Activated CD4-positive, alpha-beta T cell treated with anti-CD3 and anti-CD28 coated beads, Interleukin-2, Interleukin-4, amounts not matched to agents 100 ng/mL and 50 ng/mL, durations not matched to agents 16 hours and 8 hours (primary cell): ENCODE data around the gene RB1.
"Not testable (repeated sequence)": the region's sequence is repeated elsewhere in the genome, so short reads cannot be mapped to it uniquely, and the experiment has no call there.

ENCODE experiments used
- DNase-seq: peaks from one replicate; pipeline ENCODE4 v3.0.0-alpha.2; 2020; ENCODE audit warnings: low spot score

RB1 gene

DNA sequence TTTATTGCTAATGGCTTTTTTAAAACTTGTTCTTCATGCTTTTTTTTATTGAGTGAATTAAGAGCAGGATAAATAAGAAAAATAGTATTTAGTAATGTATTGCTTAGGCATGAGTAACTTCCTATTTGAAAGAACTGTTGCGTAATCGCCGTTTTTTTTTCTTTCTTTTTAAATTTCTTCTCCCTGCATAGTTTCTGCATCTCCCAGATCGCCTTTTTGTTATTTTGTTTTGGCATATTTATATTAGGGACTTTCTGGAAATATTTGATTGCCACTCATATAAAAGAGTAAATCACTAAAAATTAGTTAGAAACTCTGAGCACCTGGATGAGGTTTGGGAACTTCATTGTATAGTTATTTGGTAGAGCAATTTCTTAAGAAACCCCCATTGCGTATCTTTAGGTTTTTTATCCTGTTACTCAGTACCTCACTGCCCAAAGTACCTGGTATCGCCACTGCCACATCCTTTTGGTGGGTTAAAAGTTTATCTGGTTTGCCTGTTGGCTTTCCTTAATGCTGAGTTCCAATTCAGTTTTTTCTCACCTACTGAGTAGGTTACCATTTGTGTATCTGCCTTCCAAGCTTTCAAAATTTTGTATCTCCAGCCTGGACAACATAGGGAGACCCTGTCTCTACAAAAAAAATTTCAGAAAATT is 145.5 kb downstream of the RB1 start:
- no peak for DNase-seq

DNA sequence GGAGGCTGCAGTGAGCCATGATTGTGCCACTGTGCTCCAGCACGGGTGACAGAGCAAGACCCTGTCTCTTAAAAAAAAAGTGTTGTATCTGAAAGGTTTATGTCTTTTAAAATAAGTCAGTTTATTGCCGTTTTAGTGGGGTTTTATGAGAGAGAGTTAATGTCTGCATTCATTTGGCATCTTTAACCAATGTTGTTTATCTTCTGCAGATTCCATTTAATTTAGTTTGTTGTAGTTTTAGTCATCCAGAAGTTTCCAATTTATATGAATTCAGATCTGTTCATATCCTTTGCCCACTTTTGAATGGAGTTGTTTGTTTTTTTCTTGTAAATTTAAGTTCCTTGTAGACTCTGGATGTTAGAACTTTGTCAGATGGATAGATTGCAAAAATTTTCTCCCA is 146.1 kb downstream of the RB1 start:
- no peak for DNase-seq

DNA sequence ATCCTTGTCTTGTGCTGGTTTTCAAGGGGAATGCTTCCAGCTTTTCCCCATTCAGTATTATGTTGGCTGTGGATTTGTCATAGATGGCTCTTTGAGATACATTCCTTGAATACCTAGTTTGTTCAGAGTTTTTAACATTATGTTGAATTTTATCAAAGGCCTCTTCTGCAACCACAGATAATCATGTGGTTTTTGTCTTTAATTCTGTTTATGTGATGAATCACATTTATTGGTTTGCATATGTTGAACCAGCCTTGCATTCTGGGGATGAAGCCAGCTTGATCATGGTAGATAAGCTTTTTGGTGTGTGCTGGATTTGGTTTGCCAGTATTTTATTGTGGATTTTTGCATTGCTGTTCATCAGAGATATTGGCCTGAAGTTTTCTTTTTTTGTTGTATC is 147.6 kb downstream of the RB1 start:
- DNase-seq, result not testable (repeated sequence)

DNA sequence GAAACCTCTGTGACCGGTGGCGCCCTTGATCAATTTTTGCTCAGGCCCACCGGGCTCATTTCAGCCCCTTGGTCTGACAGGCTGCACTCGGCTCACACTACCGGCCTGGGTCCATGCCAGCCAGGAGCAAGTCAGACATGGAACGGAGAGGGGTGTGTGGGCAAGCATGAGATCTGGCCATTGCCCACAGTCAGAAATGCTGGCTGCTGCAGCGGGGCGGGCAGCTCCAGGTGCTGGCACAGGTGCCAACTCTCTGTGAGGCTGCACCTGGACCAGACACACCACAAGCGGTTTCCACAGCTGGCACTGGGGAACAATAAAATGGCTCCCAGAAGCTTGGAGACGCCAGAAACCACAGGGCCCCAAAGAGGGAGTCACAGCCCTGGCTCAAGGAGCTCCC is 153.0 kb downstream of the RB1 start:
- no peak for DNase-seq

DNA sequence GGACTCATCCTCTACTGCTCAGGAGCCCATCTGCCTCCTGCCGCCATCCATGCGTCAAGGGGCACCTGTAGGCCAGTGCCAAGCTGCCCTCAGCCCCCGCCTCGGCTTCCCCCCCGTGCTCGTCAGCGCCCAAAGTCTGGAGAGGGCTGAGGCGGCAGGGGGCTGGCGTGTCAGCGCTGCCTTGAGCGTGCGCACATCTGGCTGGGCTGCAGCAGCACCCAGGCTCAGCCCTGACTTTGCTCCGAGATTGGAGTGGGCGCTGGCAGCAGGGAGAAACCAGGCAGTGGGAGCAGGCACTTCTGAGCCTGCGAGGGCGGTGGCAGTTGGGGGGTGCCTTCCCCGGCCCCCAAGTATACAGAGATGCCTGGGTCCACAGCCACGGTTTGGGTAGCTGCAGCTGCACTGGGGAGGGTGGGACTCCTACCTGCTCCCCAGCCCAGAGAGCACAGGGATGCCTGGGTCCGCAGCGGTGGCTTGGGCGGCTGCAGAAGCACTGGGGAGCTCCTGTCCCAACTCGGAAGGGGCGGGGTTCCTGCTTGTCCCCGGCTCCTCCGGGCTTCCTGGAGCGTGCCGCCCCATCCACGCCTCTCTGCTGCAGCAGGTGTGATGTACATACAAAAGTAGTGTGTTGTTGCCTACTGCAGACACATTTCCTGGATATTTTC is 154.2 kb downstream of the RB1 start:
- DNase-seq, result no peak

DNA sequence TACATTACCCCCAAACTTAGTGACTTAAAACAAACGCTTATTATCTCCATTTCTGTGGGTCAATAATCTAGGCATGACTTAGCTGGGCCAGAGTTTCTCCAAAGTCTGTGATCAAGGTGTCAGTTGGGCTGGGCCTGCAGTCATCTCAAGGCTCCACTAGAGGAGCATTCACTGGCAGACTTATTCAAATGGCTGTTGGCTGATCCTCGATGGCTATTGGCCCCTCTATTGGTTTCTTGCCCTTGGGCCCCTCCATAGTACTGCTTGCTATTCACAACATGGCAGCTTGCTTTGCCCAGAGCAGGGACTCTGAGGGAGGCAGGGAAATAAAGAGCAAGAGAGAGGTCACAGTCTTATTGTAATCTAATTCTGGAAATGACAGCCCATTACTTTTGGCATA is 171.7 kb downstream of the RB1 start:
- no peak for DNase-seq

DNA sequence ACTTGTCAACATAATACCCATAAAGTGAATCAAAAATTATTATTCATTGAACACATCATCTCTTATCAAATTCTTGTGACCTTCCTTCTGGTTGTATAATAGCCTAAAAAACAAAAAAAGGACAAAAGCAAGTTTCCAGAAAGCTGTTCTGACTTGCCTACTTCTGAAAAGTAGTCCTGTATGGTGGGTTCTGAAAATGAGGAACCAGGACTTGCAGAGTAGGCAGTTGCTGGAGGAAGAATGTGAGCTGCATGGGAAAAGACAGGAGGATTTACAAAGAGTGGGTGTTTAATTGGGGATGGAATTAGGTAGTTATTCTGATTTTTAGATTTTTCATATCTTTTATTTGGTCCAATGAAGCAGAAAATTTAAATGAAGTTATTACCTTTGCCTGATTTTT is 172.7 kb downstream of the RB1 start:
- DNase-seq, result no peak

DNA sequence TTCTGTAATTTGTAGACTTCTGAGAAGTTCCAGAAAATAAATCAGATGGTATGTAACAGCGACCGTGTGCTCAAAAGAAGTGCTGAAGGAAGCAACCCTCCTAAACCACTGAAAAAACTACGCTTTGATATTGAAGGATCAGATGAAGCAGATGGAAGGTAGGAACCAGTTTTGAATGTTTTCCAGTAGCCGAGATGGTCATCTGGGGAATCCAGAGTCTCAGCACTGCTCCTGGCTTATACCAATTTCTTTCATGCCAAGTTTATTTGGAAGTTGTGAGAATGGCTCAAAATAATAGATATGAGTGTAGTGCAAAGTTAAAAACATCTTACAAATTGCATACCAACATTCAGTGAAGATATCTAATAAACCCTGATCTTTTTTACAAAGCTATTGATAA is 173.1 kb downstream of the RB1 start:
- DNase-seq, result no peak

DNA sequence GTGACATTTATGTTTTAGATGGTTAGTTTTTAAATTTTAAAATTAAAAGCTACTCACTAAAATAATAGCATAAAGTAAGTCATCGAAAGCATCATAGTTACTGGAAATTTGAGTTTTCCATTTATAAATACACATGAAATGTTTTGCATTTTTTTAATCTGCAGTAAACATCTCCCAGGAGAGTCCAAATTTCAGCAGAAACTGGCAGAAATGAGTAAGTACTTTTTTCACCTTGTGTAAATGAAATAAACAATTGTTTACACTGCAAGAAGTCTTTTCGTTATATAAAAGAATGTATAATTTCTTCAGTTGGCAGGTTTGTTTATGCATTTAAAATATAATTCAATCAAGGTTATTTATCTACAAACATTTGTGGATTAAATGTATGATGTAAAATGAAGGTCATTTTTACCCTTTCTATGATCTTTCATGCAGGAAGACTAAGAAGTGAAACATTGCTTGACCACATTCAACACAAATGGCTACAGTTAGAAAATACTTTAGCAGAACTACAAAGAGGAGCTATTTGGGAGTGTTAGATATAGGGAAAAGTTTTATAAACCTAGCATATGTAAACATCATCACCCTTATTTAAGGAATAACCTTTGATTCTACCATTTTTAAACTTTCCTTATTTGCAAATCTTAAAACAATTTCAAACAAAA is 173.8 kb downstream of the RB1 start:
- no peak for DNase-seq

DNA sequence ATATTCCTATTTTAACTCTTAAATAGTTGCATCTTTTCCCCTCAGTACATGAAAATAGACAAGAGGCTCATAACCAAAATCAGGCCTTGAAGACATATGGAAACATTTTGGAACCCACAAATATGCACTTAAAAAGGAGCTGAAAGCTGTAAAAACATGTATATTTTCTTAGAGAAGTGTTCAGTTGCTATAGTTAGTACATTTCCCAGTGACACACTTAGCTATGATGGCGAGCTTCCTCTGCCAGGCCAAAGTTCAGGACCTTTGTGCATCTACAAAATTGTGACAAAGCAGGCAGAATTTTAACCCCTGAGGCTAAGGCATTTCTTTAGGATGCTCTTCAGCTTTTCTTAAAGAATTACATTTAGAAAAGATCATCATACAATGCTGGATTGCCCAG is 174.8 kb downstream of the RB1 start:
- no peak for DNase-seq

DNA sequence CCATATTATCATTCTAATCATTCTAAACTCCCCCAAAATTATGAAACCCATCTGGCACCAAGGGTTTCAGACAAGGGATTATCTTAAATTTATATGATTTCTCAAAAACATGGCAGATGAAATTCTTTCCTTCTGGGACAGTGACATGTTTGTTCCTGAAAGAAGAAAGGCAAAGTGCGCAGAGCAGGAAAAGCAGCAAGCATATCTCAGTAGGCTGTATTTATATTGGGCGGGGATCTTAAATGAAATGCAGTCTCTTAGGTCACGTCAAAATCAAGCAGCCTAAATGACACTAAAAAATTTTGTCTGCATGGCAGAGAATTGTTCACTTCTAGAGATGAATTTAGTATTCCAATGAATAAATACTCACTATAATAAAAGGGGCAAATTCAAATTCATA is 180.0 kb downstream of the RB1 start:
- DNase-seq, result no peak

DNA sequence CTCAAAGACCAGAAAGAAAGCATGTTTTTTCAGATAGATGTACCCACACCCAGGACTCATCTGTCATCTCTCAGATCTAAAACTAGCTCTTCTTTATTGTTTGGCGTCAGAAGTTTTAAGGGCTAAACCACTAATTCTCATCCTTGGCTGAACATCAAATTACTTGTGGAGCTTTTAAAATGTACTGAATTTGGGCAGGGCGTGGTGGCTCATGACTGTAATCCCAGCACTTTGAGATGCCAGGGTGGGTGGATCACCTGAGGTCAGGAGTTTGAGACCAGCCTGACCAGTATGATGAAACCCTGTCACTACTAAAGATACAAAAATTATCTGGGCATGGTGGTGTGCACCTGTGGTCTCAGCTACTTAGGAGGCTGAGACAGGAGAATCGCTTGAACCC is 181.9 kb downstream of the RB1 start:
- DNase-seq, result no peak

DNA sequence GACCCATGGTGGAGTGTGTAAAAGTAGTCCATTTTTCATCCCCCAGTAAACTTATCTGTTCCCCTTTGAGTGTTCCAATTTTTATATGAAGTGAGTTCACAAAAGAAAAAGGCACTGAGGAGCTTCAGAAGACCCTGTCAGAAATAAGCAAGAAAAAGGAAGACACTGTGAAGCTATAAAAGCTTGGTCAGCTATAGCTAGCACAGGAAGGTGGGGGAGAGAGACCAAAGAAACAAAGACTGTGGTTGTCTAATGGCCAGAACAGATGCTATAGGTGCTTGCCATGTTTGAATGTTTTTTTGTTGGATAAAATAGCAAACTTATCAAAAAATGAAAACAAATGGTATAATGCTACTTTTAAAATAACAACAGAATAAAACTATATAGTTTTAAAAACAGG is 182.8 kb downstream of the RB1 start:
- no peak for DNase-seq

DNA sequence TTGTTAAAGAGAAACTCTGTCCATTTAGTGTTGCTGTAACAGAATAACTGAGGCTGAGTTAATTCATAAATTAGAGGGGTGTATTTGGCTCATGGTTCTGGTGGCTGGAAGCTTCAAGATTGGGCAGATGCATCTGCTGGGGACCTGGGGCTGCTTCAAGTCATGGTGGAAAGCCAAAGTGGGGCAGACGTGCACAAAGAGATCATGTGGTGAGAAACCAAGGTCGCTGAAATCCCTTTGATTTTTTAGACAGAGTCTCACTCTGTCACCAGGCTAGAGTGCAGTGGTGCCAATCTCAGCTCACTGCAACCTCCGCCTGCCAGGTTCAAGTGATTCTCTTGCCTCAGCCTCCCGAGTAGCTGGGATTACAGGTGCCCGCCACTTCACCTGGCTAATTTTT is 183.3 kb downstream of the RB1 start:
- no peak for DNase-seq

DNA sequence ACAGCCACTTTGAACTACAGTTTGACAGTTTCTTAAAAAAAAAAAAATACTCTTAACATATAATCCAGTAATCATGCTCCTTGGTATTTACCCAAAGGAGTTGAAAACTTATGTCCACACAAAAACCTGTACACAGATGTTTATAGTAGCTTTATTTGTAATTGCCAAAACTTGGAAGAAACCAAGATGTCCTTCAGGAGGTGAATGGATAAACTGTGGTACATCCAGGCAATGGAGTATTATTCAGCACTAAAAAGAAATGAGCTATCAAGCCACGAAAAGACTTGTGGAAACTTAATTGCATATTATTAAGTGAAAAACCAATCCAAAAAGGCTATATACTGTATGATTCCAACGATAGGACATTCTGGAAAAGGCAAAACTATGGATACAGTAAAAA is 184.4 kb downstream of the RB1 start:
- no peak for DNase-seq

DNA sequence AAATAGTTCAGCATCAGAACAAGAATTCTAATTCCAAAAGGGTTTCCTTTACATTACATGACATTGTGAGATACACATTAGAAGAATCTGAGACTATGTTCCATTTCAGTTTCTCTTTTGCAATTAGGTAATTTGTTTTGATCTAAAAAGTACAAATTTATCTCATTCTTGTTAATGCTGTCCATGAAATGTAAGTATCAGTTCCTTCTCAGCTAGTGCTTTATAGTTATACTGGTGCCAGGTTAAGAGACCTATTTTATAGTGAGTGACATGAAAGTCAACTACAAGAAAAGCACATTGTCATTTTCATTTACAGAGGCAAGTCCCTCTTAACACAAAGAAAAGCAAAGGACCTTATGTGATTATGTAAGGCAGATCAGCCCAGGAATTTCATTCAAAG is 185.4 kb downstream of the RB1 start:
- no peak for DNase-seq

DNA sequence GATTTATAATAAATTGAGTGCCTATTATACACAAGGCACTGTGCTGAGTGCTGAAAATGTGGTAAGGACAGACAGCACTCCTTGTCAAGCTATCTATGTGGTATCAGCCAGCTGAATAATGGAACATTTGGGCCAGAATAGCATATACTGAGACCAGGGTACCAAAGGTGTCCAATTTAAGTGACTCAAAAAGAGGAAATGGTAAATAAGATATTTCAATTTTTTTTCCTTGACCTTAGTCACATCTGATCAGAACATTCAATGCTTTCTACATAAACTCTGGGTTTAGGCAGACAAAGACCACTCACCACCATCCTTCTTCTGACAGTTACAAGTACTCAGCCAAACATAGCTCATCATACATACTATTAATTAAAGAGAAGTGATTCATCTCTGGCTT is 186.1 kb downstream of the RB1 start:
- no peak for DNase-seq

DNA sequence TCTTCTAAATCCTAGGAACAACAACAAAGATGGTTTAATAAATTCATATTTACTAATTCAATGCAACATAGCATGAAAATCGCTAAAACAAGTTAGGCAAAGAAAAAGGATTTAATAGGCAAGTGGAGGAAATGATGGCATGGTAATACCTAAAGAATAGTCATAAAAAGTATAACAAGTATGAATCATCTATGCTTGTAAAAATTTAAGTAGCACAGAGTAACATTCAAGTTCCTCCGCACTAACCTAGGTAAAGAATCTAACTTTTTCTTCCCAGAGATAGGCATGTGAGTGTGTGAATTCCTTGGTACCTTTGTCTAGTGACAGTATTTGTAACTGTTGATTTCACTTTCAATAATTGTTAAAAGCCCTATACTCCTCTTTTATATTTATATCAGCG is 186.7 kb downstream of the RB1 start:
- DNase-seq, result no peak

DNA sequence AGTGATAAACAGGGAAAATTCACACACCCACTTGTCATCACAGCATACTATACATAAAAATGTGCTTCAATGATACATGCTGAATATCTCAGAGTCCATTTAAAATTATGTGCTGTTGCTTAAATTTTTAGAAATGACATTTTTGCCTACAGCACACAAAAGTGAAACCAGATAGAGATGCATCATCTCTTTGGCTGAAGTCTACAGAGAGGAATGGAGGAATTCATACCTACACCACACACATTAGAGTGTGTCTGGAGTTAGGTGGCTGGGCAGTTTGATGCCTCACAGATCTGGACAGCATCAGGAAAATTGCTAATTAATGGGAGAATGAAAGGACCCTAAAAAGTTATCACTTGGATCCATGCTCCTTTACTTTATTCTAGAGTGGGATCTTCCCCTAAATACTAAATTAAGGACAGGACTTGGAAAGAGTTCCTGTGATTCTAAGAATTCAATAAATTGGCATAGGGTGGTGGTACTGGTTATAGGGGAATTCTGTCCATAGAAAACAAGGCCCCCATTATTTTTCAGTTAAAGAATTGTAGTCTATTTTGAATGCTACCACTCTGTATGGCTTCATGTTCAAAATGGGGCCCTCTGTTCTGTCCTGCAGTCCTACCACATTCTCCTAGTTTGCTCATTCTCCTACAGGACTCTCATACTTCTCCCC is 188.0 kb downstream of the RB1 start:
- no peak for DNase-seq

DNA sequence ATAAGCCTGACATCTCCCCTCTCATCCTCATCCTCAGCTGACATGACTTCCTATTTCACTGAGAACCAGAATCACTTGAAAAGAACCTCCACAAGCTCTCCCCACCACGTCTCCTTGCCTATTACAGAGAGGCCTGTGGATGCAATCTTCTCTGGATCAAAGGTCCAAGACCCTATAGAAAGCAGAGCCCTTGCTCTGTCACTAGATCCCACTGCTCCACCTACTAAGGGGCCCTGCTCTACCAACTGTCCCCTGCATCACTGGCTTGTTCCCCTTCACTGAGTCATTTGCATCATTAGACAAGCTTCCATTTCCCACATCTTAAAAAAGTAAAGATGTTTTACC is 188.5 kb downstream of the RB1 start:
- DNase-seq, result no peak

DNA sequence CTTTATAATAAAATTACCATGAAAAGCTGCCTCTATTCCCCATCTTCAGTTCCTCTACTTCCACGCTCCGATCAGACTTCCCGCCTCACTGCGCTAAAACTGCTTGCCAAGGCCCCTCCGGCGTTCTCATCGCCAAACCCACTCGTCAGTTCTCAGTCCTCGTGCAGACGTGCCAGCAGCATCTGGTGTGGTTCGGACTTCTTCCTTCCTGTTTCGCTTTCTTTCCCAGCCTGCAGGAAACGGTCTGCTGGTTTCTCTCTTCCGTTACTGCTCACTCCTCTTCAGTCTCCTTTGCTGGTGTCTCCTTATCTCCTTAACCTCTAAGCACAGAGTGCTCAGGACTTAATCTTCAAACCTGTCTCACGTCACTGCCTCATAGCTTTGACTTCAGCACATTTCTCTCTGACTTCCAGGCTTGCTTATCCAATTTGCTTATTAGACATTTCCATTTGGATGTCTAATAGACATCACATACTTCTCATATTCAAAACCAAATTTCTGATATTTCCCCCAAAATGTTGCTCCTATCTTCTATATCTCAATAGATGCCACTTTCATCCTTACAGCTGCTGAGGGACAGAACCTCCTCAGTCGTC is 189.0 kb downstream of the RB1 start:
- peak; percentile 92 for DNase-seq

DNA sequence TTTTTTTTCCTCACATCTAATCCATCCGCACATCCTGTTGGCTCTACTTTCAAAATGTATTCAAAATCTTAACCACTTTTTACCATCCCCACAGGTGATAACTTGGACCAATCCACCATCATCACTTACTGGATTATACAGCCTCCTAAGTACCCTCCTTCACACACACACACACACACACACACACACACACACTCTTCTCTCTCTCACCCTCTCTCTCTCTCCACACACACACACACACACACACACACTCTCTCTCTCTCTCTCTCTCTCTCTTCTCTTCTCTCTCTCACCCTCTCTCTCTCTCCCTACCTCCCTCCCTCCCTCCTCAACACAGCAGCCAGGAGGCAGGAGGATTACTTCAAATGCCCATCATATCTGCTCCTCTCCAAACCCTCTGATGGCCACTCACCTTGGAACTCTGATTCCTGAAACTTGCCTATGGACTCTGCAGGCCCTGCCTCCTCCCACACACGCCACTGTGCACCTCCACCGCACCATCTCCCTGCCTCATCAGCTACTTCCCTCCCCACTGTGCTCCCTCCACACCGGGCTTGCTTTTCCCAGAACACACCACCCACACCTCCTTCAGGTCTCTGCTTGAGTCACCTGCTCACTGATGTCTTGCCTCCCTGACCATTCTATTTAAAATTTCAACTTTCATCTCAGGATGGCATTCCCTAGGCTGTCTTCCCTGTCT is 189.7 kb downstream of the RB1 start:
- DNase-seq, result no peak
